A549 (cell line): ENCODE results near the gene TUNAR.

Experiments
- CEBPB ChIP-seq, 2 experiments: fragments of >200 bp in 1 of 2; sonication (Bioruptor Twin) in 1 of 2; formaldehyde crosslinking in 1 of 2; IDR thresholded peaks; 2 replicates each; pipeline ENCODE4 v1.6.1; 2012 to 2016
- CHD2 ChIP-seq: fragments of 150-350 bp; IDR thresholded peaks from 2 replicates; pipeline ENCODE4 v1.6.1; 2014; ENCODE audit warnings: low read length; ENCODE audit not compliant: partially characterized antibody
- CTCF ChIP-seq: fragments of >200 bp; sonication (Bioruptor Twin); formaldehyde crosslinking; IDR thresholded peaks from 3 replicates; pipeline ENCODE4 v1.5.1; 2016
- ELK1 ChIP-seq: fragments of 150-350 bp; IDR thresholded peaks from 2 replicates; pipeline ENCODE4 v1.6.1; 2014; ENCODE audit warnings: low read depth, mild to moderate bottlenecking, low read length
- EP300 ChIP-seq, 2 experiments: fragments of >200 bp; sonication (Bioruptor Twin); formaldehyde crosslinking; IDR thresholded peaks; 2 replicates in 1 of 2; 3 replicates in 1 of 2; pipeline ENCODE4 v1.6.1; 2016 to 2017
- POLR2A ChIP-seq: IDR thresholded peaks from 2 replicates; pipeline ENCODE4 v1.6.1; 2012; ENCODE audit warnings: mild to moderate bottlenecking, low read length
- POLR2AphosphoS2 ChIP-seq: conservative IDR thresholded peaks from 2 replicates; pipeline ENCODE4 v1.6.1; 2012; ENCODE audit warnings: low read length, improper control_type of control experiment, inconsistent platforms
- RAD21 ChIP-seq, 2 experiments: fragments of >200 bp in 1 of 2; sonication (Bioruptor Twin) in 1 of 2; formaldehyde crosslinking in 1 of 2; IDR thresholded peaks in 1 of 2; conservative IDR thresholded peaks in 1 of 2; 2 replicates in 1 of 2; 3 replicates in 1 of 2; pipeline ENCODE4 v1.6.1; 2012 to 2018; ENCODE audit warnings: inconsistent platforms in 1 of 2
- RCOR1 ChIP-seq: fragments of 150-350 bp; IDR thresholded peaks from 2 replicates; pipeline ENCODE4 v1.6.1; 2014; ENCODE audit warnings: antibody characterized with exemption, low read length, low read depth

- no peak for TF ChIP-seq POLR2AphosphoS2
- TF ChIP-seq CTCF, result no peak
- no peak for TF ChIP-seq POLR2A
- no peak for TF ChIP-seq RCOR1
- no peak for TF ChIP-seq ELK1
- no peak for TF ChIP-seq RAD21 (conservative IDR thresholded peaks at IDR 0.05 in 1 of 2, IDR thresholded peaks at IDR 0.05 in 1 of 2)
- TF ChIP-seq CEBPB (IDR thresholded peaks at IDR 0.05), result no peak
- TF ChIP-seq EP300 (IDR thresholded peaks at IDR 0.05), result no peak
- no peak for TF ChIP-seq CHD2
These were observed 44.6 kb upstream of the TUNAR start for GRCh38 chr14:95832012-95832411.
